ENCODE measurements around the gene ANKS1A. TPM values are rescaled to one million over a fixed set of nuclear protein-coding genes. Genes with fewer than 3 reads are reported as not detected.

ANKS1A gene
- total and polyA plus RNA-seq, 11 donors = 11.0 to 49.5 (median 29.3) TPM

DNA sequence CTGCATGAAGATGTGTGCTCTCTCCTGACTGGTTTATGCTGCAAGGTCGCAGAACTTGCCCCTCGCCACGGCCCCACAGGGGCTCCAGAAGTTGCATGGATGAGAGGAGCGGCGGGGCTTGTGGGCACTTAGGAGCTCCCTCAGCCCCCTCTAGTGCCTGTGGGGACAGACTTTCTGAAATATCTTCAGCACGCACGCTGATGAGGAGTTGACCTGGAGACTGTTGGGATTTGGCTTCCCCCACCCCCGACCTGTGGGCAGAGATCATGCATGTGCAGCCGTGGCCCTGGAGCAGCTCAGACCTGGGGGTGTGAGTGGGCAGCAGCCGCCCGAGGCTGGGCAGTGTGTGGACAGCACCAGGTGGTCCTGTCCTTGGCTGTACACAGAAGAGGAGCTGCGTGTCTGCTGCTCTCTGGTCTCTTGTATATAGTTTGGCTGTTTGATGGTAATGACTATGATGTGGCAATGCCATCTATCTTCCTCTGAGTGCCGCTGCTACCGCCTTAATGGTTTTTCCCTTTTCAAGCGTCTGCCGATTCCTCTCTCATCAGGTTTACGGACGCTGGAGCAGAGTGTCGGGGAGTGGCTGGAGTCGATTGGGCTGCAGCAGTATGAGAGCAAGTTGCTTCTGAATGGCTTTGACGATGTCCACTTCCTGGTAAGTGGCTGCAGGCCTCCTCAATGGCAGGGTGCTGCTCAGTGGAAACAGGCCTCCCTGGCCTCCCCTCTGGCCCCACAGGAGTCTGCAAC is 170.7 kb downstream of the ANKS1A start:
- Histone ChIP-seq H3K27me3 (no peaks in the 10 kb centered on the region), H3K36me3 (peaks cover 0 to 85% (median 62%) of the 10 kb centered on the region in 9 donors), H3K4me3 (no peak overlapping the region), H3K4me1 (peaks cover 0 to 82% (median 47%) of the 10 kb centered on the region in 12 donors), H3K9me3 (no peaks in the 10 kb centered on the region), H3K27ac (peak overlapping the region in 2 of 12 donors; percentile 39 to 77)
- WGBS, 4 donors = 88 to 93% (median 91%) methylated on average over 18 to 21 of the region's 21 CpGs
- ATAC-seq = no peak
- DNase-seq = peak in 1 of 5 donors; percentile 12
- TF ChIP-seq, protein P1, sequence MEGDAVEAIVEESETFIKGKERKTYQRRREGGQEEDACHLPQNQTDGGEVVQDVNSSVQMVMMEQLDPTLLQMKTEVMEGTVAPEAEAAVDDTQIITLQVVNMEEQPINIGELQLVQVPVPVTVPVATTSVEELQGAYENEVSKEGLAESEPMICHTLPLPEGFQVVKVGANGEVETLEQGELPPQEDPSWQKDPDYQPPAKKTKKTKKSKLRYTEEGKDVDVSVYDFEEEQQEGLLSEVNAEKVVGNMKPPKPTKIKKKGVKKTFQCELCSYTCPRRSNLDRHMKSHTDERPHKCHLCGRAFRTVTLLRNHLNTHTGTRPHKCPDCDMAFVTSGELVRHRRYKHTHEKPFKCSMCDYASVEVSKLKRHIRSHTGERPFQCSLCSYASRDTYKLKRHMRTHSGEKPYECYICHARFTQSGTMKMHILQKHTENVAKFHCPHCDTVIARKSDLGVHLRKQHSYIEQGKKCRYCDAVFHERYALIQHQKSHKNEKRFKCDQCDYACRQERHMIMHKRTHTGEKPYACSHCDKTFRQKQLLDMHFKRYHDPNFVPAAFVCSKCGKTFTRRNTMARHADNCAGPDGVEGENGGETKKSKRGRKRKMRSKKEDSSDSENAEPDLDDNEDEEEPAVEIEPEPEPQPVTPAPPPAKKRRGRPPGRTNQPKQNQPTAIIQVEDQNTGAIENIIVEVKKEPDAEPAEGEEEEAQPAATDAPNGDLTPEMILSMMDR (IDR thresholded peaks at IDR 0.05) = no peak
- no peak for TF ChIP-seq POLR2A (IDR thresholded peaks at IDR 0.05)
- intact Hi-C loops (cut with DNase I) = loop anchor here in 5 of 10 donors (5.0 kb wide), 4 partner anchors 38 to 67 kb away; no protein-coding TSS in a partner anchor

DNA sequence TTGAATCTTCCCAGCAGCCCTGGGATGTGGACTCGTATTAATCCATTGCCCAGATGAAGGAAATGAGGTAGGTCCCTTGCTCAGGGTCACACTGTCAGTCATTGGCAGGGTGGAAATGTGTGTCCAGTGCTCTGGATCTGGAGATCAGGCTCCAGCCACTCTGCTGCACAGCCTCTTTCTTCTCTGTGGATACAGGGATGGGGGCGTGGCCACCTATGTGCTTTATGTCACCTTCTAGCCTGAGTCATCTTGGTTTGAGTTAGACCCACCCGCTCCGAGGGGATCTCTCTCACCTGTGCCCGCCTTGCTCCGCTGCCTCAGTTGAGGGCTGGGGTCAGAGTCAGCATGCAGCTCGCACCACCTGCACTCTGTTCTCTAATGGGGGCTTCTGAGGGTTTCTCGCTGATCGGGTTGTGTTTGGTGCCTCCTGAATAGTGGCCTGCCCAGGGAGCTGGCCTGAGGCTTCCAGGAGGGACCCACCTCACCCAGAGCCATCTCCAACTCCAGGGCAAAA is 172.1 kb downstream of the ANKS1A start:
- peaks cover 0 to 84% (median 50%) of the 10 kb centered on the region in 12 donors for H3K4me1 ChIP-seq
- intact Hi-C loops (cut with DNase I) = loop anchor here in 3 of 10 donors (5.0 kb wide), 2 partner anchors 44 to 69 kb away; no protein-coding TSS in a partner anchor
- no peaks in the 10 kb centered on the region for H3K9me3 ChIP-seq
- 86 to 95% (median 92%) methylated on average over 9 of the region's 9 CpGs for WGBS, 4 donors
- no peak overlapping the region for H3K27ac ChIP-seq
- no peak for TF ChIP-seq POLR2A (IDR thresholded peaks at IDR 0.05)
- TF ChIP-seq, protein P1 (IDR thresholded peaks at IDR 0.05) = no peak
- H3K36me3 ChIP-seq = peaks cover 0 to 86% (median 60%) of the 10 kb centered on the region in 9 donors
- H3K4me3 ChIP-seq = no peak overlapping the region
- DNase-seq (peak in 1 of 5 donors; percentile 18), ATAC-seq (peak in 1 of 4 donors; percentile 31)
- no peaks in the 10 kb centered on the region for H3K27me3 ChIP-seq

DNA sequence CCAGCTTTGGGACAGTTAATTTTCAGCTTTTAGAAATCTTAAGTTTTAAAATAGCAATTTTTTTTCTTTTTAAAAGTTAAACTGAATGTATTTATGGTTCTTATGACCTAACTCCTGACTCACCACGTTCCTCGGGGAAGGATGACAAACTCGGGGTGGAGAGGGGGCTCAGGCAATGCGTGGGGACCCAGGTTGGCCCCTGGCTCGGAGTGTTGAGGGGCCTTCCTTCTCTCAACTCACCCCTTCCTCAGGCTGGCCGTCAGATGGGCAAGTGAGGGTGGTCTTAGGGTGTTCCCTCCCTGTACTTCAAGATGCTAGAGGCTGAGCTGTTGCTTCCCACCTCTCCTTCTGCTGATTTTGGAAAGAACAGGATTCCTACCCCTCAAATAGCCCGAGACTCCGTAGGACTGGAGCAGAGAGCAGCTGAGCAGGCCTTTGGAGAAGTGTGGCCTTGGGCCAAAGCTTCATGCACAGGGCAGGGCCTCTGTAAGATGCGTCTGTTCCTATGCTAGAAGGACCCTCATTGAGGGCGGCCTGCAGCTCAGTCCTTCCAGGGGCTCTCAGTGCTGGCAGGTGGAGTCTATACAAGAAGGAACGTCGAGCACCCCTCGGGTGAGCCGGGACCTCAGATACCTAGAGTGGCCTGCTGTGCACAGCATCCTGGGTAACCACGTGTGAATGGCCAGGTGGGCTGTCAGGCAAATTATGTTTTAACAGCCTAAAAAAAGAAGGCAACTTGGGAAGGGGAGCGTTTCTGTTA is 172.8 kb downstream of the ANKS1A start:
- Histone ChIP-seq H3K9me3 (no peaks in the 10 kb centered on the region), H3K36me3 (peaks cover 0 to 83% (median 67%) of the 10 kb centered on the region in 9 donors), H3K4me1 (peaks cover 0 to 80% (median 48%) of the 10 kb centered on the region in 12 donors), H3K27me3 (no peaks in the 10 kb centered on the region), H3K27ac (peak overlapping the region in 1 of 12 donors; percentile 14), H3K4me3 (no peak overlapping the region)
- DNase-seq = peak in 1 of 5 donors; percentile 20
- intact Hi-C loops (cut with DNase I) = loop anchor here in 3 of 10 donors (5.0 kb wide), 2 partner anchors 45 to 70 kb away; no protein-coding TSS in a partner anchor
- TF ChIP-seq POLR2A (IDR thresholded peaks at IDR 0.05) = no peak
- TF ChIP-seq, protein P1 (IDR thresholded peaks at IDR 0.05) = no peak
- ATAC-seq = no peak
- WGBS, 4 donors = 88 to 94% (median 90%) methylated on average over 12 to 16 of the region's 16 CpGs
